Pericardium fibroblast (primary cell): ENCODE measurements around the gene SLC30A10. TPM values are rescaled to one million over a fixed set of nuclear protein-coding genes. Genes with fewer than 3 reads are reported as not detected.

Source experiments
- total RNA-seq: library from RNA; depleted of rRNA; stranded (reverse); fragments of >200 nt; gene quantifications from 2 replicates; pipeline ENCODE4 v1.2.3, GENCODE V29; 2015

SLC30A10 gene
- total RNA-seq, result not detected in 2 replicates

GRCh38 chr1:219927956-219928790 lies at the start of gene SLC30A10:
TSS of gene SLC30A10 (minus strand) at chr1:219928557. CDS start at chr1:219928440, 117 bp downstream.

Other genes starting within 250 kb of the SLC30A10 start
- gene EPRS1, start 117.9 kb upstream of the SLC30A10 start, total RNA-seq, result 60.3 and 86.2 TPM in 2 replicates
- 8.4 and 15.5 TPM in 2 replicates for gene BPNT1, start 161.2 kb upstream of the SLC30A10 start, total RNA-seq
- gene IARS2, start 165.6 kb upstream of the SLC30A10 start, total RNA-seq, result 61.0 and 72.3 TPM in 2 replicates